HepG2 (cell line): Measurements from ENCODE around the gene ERC1. TPM values are rescaled to one million over a fixed set of nuclear protein-coding genes. Genes with fewer than 3 reads are reported as not detected.

ENCODE experiments used
- ATAC-seq: fragments of 200-7000 bp; cut with Tn5 transposase; 3 replicates; pipeline ENCODE4 v1.9.1; 2020; ENCODE audit warnings: mild to moderate bottlenecking, moderate library complexity
- BruUV-seq: library from RNA; stranded (reverse); fragments of 400-500 nt; replicated peaks from 2 replicates; lab custom pipeline; 2021; lab: Mats Ljungman, UMichigan
- CTCF ChIA-PET: fragments of 300-600 bp; formaldehyde crosslinking; extraction: SDS; loops from one replicate; lab custom pipeline; 2021; ENCODE audit warnings: low total read pairs, inconsistent platforms, low intra/inter-chr PET ratio; lab: Yijun Ruan, JAX
- POLR2A ChIA-PET: fragments of 350-600 bp; sonication (Branson Sonifier 250); formaldehyde crosslinking; loops from one replicate; lab custom pipeline; 2020; ENCODE audit warnings: antibody characterized with exemption, inconsistent platforms; lab: Yijun Ruan, JAX
- DNase-seq: peaks from one replicate; pipeline ENCODE4 v3.0.0-alpha.2; 2015; ENCODE audit warnings: low spot score
- FAIRE-seq: peaks from 3 replicates; lab custom pipeline; 2011; peaks lifted over from hg19 to GRCh38; lab: Jason Lieb, UNC
- H2AFZ ChIP-seq: one replicate; pipeline ENCODE4 v1.6.1; 2011; ENCODE audit warnings: low read length, inconsistent platforms
- H3K27ac ChIP-seq: fragments of 300-600 bp; 3 replicates; pipeline ENCODE4 v1.8.0; 2011; ENCODE audit warnings: mixed run types, mild to moderate bottlenecking, mixed read lengths, low read length, inconsistent platforms; ENCODE audit not compliant: insufficient read depth; ENCODE audit errors: extremely low read length
- H3K27me3 ChIP-seq, 2 experiments: fragments of 200-600 bp in 1 of 2; 2 replicates in 1 of 2; 3 replicates in 1 of 2; pipeline versions ENCODE4 v1.6.0 to v1.8.0; 2011; ENCODE audit warnings: low read length in 2 of 2, mild to moderate bottlenecking in 2 of 2, moderate library complexity in 2 of 2, inconsistent platforms in 1 of 2; ENCODE audit not compliant: insufficient read depth in 2 of 2, control insufficient read depth in 1 of 2
- H3K36me3 ChIP-seq, 2 experiments: fragments of 200-600 bp in 1 of 2; replicated peaks in 1 of 2; 2 replicates in 1 of 2; 3 replicates in 1 of 2; pipeline versions ENCODE4 v1.5.1 to v1.8.0; 2011; ENCODE audit warnings: low read length in 2 of 2, inconsistent platforms in 1 of 2; ENCODE audit not compliant: insufficient read depth in 2 of 2, control insufficient read depth in 1 of 2
- H3K4me1 ChIP-seq: 2 replicates; pipeline ENCODE4 v1.5.1; 2012; ENCODE audit warnings: low read length, inconsistent platforms; ENCODE audit not compliant: insufficient read depth
- H3K4me2 ChIP-seq: 2 replicates; pipeline ENCODE4 v1.6.0; 2011; ENCODE audit warnings: low read depth, low read length, inconsistent platforms
- H3K4me3 ChIP-seq, 3 experiments: fragments of 200-600 bp in 1 of 3; sonication (generic), shearing (Covaris generic) in 1 of 3; replicated peaks in 1 of 3; 2 replicates each; pipeline ENCODE4 v1.5.1; 2011 to 2016; ENCODE audit warnings: low read length in 3 of 3, inconsistent platforms in 2 of 3, low read depth in 2 of 3, mild to moderate bottlenecking in 2 of 3, control low read depth in 1 of 3, mixed read lengths in 1 of 3; ENCODE audit not compliant: insufficient read depth in 1 of 3
- H3K79me2 ChIP-seq: one replicate; pipeline ENCODE4 v1.6.1; 2011; ENCODE audit warnings: low read length, inconsistent platforms; ENCODE audit not compliant: insufficient read depth
- H3K9ac ChIP-seq: 2 replicates; pipeline ENCODE4 v1.6.0; 2011; ENCODE audit warnings: mild to moderate bottlenecking, low read depth, low read length, inconsistent platforms; ENCODE audit not compliant: insufficient read depth
- H3K9me3 ChIP-seq: 2 replicates; pipeline ENCODE4 v1.5.1; 2012; ENCODE audit warnings: mild to moderate bottlenecking, low read length
- H4K20me1 ChIP-seq: 2 replicates; pipeline ENCODE4 v1.6.0; 2011; ENCODE audit warnings: inconsistent platforms, mild to moderate bottlenecking, low read length, moderate library complexity; ENCODE audit not compliant: insufficient read depth
- ZNF7 ChIP-seq: IDR thresholded peaks from 2 replicates; pipeline ENCODE4 v1.6.1; 2016; ENCODE audit warnings: missing biosample characterization, missing genetic modification reagents
- WGBS: methylation state at CpG from one replicate; pipeline ENCODE4 v1.1.6; 2017; ENCODE audit warnings: low lambda C conversion rate; 5-methylcytosine and 5-hydroxymethylcytosine counted together
- in situ Hi-C: cut with HindIII; loops from 2 replicates; pipeline ENCODE4 v1.10.0; 2017; ENCODE audit warnings: low pct_unique_long_range_greater_than_20kb; ENCODE audit not compliant: extremely low pct_ligation_motif_present
- intact Hi-C: fragments of 100-400 bp; cut with micrococcal nuclease; formaldehyde crosslinking; loops from one replicate; pipeline ENCODE4 v1.10.0; 2022; ENCODE audit not compliant: unreplicated experiment
- polyA plus RNA-seq, 8 experiments: library from polyadenylated mRNA; depleted of rRNA in 3 of 8; stranded (reverse) in 7 of 8; unstranded in 1 of 8; fragments of >200 nt; fragmentation: Illumina TruSeq in 4 of 8; extraction: Trizol in 4 of 8; gene quantifications; 2 replicates each; pipeline versions ENCODE4 v1.2.1 to v1.2.3, GENCODE V29; 2011 to 2016; ENCODE audit warnings: low read depth in 4 of 8, missing spikeins in 1 of 8, mixed read lengths in 1 of 8; ENCODE audit not compliant: insufficient read depth in 1 of 8
- total RNA-seq, 5 experiments: library from RNA; depleted of rRNA; stranded (reverse); fragments of >200 nt; fragmentation: Illumina TruSeq; extraction: Trizol; gene quantifications; 2 replicates each; pipeline ENCODE4 v1.2.3, GENCODE V29; 2016; ENCODE audit warnings: low read depth in 1 of 5
- TF ChIP-seq, protein P1 (sequence below), 2 experiments: fragments of 450-650 bp in 1 of 2; sonication (generic) in 1 of 2; formaldehyde crosslinking in 1 of 2; IDR thresholded peaks; 2 replicates each; pipeline versions ENCODE4 v1.6.1 to v1.8.0; 2016 to 2022; ENCODE audit warnings: antibody characterized with exemption in 1 of 2, mild to moderate bottlenecking in 1 of 2, missing genetic modification reagents in 1 of 2

Gene ERC1
- total and polyA plus RNA-seq, 2 of the 13 experiments (the other 11 are each of a cell fraction or from before 2014, with no cell fraction given), result 6.1 to 12.4 TPM

DNA sequence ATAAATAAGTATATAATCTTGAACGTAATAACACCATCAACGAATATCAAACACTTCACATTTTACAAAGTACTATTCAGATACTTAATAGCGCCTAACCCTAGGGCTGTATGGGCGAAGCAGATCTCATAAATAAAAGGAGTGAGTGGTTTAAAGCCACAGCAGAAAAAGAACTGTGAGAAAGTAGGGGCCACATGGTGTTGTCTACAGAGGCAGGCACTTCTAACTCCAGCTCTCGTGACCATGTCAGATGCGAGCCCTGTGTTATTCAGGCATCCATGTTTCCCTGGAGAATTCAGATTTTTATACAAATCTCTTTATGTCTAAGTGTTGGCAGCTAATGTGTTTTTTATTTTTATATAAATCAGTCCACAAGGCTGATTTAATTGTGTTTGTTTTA is 391.1 kb downstream of the ERC1 start:
- Histone ChIP-seq H3K27ac (no peak overlapping the region), H3K4me3 (no peak overlapping the region), H3K4me2 (no peak overlapping the region), H3K9ac (no peak overlapping the region), H2AFZ (no peak overlapping the region), H3K27me3 (no peaks in the 10 kb centered on the region), H3K9me3 (no peaks in the 10 kb centered on the region), H3K36me3 (no peaks in the 10 kb centered on the region; a peak in 1 of 5 replicates), H3K79me2 (no peaks in the 10 kb centered on the region), H3K4me1 (peaks cover 7% of the 10 kb centered on the region), H4K20me1 (no peaks in the 10 kb centered on the region)
- in situ Hi-C loops, result no loop called here
- ChIA-PET POLR2A (no interaction called here), CTCF (no interaction called here)
- ATAC-seq, result no peak
- intact Hi-C loops, result no loop called here
- no peak for DNase-seq
- BruUV-seq, result no TSS peak
- no peak for TF ChIP-seq ZNF7 (CRISPR knock-in tag)
- TF ChIP-seq, protein P1, sequence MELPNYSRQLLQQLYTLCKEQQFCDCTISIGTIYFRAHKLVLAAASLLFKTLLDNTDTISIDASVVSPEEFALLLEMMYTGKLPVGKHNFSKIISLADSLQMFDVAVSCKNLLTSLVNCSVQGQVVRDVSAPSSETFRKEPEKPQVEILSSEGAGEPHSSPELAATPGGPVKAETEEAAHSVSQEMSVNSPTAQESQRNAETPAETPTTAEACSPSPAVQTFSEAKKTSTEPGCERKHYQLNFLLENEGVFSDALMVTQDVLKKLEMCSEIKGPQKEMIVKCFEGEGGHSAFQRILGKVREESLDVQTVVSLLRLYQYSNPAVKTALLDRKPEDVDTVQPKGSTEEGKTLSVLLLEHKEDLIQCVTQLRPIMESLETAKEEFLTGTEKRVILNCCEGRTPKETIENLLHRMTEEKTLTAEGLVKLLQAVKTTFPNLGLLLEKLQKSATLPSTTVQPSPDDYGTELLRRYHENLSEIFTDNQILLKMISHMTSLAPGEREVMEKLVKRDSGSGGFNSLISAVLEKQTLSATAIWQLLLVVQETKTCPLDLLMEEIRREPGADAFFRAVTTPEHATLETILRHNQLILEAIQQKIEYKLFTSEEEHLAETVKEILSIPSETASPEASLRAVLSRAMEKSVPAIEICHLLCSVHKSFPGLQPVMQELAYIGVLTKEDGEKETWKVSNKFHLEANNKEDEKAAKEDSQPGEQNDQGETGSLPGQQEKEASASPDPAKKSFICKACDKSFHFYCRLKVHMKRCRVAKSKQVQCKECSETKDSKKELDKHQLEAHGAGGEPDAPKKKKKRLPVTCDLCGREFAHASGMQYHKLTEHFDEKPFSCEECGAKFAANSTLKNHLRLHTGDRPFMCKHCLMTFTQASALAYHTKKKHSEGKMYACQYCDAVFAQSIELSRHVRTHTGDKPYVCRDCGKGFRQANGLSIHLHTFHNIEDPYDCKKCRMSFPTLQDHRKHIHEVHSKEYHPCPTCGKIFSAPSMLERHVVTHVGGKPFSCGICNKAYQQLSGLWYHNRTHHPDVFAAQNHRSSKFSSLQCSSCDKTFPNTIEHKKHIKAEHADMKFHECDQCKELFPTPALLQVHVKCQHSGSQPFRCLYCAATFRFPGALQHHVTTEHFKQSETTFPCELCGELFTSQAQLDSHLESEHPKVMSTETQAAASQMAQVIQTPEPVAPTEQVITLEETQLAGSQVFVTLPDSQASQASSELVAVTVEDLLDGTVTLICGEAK (IDR thresholded peaks at IDR 0.05), result no peak
- TF ChIP-seq, protein P1 (CRISPR knock-in tag; IDR thresholded peaks at IDR 0.05), result no peak
- 95% methylated on average over 6 of the region's 6 CpGs for WGBS
- no peak for FAIRE-seq
